Hepatic stellate cell (primary cell): Measurements from ENCODE around the gene ADARB2.

Source experiments
- DNase-seq: peaks from one replicate; pipeline ENCODE4 v3.0.0; 2011; ENCODE audit warnings: low spot score

ADARB2 gene

DNA sequence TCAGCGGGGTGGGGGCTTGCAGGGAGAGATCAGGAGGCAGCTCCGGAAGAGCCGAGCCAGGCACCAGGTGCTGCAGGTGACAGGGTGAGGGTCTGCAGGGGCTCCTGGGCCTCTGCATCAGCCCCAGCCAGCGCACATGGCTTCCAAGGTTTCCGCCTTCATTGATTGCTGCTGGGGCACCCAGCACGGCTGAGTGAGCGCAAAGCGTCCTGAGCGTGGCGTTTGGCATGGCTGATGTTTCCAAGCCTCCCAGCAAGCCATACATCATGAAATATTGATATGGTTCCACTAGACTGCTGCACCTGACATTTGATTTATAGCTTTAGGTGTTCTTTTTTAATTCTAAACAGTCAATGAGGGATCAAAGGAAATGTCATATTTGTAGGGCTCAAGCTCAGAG lies 422.1 kb downstream of the ADARB2 start:
- no peak for DNase-seq

DNA sequence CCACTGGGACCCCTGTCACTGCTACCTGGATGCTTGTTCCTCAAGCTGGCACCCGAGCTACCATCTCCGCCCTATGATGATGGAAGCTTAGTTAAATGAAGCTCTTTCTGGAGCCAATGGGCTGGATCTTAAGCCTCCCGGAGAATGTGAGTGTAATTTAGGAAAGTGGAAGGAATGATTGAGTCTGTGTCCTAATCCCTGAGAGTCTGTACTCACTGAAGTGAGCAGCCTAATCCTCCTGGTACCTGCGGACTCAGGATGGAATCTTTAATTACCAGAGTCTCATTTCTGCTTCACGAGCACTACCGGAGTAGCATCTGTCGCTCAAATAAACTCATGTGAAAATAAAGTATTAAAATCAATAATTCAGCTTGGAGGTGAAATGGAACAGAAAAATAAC lies 425.6 kb downstream of the ADARB2 start:
- DNase-seq, result no peak

DNA sequence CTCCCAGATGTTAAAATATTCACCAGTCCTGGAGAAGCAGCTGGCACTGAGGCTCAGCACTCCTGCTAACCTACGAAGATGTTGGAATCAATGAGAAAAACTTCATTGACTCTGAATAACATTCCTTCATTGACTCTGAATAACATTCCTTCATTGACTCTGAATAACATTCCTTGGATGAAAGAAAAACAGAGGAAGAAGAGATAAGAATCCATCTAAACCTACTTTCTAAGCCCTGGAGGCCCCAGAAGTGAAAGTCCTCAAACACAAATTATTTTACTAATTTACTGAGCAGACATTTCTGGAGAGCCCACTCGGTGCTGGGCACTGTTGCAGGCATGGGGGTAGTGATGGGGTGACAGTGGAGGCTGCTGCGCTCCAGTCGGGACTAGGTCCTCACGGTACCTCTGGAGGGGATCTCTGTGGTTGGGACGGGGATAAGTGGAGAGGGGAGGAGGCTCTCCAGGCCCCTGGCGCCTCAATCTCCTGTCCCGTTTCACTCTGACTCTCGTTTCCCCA lies 427.0 kb downstream of the ADARB2 start:
- no peak for DNase-seq

DNA sequence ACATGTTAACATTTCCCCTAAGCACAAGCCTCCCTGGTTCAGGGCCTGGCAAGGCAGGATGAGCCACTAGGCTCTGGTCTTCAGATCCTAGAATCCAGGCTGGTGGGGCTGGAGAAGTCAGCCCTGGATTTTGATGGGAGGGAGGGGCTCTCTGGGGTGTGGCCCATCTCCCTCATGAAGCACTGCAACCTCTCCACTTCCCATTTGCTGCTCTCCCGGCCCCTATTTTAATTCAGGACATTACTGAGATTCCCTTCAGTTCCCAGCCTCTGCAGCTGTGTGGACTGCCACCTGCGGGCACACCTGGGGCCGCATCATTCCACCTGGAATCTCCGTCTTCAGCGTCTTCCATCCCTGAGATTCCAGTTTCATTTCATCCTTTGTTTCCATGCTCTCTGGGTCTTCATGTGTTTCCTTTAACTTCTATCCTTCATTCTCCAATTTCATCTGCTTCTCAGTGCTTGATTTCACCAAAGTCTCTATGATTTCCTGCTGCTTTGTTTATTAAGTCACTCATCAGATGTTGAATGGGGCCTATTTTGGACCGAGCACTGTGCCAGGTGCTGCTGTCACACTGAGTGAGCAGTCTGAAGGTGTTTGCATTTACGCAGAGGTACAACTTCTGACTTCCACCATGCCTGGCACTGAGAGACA lies 427.6 kb downstream of the ADARB2 start:
- no peak for DNase-seq

DNA sequence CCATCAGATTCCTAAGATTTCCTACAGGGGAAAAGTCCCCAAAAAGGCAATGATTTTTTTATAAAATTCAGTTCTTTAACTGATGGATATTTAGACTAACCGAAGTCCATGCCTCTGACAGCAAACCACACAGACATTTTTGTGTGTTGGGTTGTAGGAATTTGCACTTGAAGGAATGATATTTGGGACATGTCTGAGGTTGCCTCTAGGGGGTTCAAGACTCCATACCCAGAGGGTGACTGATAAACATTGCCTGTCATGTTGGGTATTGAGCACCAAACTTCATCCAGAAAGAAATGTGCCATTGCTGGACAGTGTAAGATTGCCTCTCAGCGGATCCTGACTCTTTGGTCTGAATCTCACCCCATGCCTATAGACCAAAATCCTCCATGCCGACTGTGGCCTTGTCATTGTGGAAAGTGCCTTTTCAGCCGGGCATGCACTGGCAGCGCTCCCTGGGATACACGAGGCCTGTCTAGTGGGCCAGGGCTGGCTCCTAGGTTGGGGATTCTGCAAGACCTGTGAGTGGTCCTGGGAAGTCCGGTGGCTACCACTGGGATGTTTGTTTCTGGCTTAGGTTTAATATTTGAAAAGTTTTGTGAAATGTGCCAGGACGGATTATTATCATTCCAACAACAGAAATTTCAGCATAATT lies 428.2 kb downstream of the ADARB2 start:
- no peak for DNase-seq

DNA sequence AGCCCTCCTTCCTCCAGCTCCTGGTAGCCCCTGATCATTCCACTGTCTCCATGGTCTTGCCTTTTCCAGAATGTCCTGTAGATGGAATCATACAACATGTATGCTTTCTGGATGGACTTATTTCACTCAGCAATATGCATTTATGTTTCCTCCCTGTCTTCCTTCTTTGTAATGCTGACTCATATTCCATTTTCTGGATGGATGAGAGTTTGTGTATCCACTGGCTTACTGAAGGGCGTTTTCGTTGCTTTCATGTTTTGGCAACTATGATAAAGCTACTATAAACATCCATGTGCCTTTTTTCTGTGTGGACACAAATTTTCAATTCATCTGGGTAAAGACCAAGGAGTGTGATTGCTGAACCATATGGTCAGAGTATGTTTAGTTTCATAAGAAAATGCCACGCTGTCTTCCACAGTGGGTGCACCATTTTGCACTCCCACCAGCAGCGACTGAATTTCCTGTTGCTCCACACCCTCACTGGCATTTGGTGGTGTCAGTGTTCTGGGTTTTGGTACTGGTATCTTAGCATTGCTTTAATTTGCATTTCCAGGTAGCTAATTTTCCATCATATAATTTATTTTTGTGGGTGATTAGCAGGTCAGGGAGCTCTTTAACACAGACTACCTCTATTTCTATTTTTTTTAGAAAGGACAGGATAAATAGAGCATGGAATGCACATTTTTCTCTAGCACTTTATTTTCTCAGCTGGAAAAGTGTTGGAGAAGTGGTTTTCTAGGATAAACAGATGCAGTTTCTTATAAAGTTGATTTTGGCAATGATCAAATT lies 429.0 kb downstream of the ADARB2 start:
- no peak for DNase-seq

DNA sequence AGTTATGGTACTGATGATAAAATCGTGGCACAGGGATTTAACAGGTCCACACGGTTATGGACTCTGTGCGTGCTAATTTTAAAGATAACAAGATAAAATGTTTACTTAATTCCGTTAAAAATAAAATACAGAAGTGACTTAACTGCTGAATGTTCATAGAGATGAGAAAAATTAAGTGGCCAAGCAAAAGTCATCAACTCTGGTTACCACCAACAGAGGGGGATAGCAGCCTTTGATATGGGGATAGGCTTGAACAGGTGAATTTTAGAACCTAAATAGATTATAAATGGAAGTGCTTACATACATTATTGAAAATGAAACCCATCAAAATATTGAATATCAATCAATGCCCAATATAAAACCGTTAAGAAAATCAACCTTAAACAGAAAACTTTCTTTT lies 436.2 kb downstream of the ADARB2 start:
- no peak for DNase-seq

DNA sequence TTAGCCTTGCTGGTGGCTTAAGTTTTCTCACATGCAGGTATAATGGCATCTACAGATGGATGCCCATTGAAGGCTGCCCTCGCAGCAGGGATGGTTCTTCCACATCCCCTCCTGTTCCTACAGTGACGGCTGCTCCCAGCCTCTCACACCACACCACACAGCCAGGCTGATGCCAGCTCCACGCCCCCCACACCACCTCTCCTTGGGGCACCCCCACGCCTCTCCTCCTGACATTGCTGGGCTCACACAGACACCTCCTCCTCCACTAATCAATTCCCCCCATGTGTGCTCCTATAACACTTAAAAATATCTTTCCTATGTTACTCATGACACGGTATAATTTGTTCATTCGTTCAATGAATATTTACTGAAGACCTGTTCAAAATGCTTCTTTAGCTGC lies 437.1 kb downstream of the ADARB2 start:
- no peak for DNase-seq

DNA sequence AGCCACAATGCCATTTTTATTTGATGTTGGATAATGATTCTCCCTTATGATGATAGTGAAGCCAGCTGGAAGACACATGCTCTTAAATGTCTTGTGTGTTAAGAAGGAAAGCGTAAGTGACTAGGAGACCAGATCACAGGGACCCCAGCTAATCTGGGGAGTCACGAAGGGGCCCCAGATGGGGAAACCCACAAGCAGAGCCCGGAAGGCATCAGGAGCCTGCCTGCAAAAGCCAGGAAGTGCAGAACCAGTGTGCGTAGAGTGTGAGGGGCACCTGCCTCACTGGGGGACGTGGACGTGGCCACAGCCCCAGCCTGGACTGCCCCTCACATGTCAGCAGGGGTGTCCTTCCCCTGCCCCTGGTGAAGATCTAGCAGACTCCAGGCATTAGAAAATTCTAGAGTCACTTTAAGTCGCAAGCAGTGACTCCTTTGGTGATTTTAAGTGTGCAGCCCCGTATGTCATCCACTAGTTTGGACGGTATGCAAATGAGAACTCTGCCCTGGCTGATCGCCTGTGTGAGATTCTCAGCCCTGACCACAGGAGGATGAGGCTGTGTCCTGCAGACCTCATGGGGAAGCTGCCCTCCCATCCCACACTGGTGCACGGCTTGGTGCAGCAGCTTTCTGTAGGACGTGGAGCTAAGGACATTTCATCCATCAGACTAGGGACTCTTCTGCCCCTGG lies 438.1 kb downstream of the ADARB2 start:
- DNase-seq, result no peak

DNA sequence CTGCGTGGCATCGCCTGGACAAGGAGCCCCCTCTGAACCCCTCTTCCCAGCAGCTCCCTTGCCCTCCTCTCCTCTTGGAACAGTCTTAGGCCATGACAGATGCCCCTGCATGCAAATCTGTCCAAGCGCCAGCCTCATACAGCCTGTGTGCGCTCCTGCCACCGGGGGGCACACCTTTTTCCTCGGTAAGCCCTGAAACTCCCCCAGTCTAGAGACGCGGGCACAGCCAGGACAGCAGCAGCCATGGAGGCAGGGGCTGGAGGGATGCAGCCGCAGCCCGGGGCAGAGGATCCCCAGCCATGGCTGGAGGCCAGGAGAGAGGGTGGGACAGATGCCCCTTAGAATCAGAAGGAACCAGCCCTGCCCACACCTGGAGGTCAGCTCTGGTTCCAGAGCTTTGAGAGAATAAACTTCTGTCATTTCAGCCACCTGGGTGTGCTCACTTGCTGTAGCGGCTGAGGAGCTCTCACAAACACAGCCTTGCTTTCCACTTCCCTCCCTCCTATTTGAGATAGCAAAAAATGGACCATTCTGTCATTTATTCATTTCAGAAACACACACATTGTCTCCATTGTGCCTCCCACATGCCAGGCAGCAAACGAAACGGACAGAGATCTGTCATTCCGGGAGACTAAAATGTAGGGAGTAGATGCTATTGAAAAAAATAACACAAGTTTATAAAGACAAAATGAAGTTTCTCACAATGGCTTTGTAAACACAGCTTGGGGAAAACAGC lies 439.6 kb downstream of the ADARB2 start:
- no peak for DNase-seq

DNA sequence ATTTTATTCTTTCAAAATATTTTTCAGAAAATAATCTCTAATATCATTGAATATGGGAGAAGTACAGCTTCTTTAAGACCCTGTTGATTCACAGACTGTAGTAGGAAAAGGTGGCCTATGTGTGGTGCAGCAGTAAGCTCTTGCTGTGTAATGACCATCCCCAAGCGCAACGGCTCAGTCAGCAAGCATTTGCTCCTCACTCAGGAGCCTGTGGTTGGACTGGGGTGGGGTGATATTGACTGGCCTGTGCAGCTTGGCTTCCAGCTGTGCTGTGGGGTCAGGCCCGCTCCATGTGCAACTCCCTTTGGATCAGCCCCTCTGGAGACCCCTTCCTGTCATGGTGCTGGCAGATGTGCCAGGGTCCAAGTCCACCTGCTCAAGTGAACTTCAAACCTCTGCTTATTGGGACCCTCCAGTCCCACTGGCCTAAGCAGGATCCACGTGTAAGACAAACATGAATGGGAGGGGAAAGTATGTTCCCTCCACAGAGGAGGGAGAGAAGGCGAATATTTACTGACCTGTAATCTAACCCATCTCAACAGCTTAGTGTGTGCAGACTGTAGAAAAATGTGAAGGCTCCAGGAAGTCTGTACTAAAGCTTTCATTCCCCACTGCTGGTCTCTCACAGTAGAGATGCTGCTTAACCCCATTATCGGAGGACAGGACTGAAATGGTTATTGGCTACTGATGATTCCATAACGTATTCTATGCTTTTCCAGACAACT lies 441.4 kb downstream of the ADARB2 start:
- DNase-seq, result no peak

DNA sequence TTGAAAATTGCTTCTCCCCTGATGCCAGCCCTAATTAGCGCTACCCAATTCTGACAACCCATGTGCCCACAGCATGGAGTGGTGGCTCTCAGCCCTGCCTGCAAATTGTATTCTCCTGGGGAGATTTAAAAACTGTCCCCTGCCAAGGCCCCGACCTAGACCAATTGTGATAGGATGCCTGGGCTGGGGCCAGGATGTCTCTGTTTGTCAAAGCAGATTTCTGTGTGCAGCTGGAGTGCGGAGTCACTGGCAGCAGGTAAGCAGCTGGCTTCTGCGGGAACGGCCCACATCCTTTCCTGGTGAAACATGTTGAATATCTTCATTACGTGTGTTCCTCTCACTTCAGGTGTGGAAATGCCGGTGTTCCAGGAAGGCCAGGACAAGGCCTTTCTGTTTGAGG lies 442.6 kb downstream of the ADARB2 start:
- DNase-seq, result no peak

DNA sequence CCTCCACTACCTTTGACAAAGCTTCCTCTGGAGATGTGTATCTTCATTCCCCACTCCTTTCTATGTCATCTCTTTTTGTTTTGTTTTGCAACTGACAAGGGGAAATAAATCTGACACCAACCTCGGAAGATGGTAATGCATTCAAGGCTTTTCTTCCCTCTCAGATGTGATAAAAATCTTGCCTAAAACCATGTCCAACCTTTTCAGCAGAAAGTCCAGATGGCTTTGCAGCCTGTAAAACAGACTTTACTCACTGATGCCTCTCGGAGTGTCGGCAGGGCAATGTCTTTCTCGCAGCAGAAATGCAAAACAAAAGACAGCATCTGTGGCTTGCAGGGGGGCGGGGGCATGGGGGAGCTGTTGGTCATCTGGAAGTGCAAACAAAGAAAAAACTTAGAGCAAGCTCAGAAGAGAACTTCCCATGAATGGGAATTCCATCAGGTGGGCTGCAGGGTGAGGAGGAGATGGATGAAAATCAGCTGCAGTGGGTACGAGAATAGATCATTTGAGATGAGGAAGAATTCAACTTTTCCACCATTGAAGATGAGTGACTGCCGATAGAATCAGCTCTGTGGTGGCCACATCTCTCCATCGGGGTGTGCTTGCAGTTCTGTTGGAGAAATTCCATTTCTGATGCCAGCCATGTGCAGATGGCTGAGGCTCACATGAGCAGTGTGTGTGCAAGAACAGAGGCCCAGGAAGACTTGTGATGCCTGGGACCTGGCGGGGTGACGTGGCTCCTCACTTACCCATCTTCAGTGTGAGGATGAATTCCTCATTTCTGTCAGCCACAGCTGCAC lies 443.5 kb downstream of the ADARB2 start:
- DNase-seq, result no peak

DNA sequence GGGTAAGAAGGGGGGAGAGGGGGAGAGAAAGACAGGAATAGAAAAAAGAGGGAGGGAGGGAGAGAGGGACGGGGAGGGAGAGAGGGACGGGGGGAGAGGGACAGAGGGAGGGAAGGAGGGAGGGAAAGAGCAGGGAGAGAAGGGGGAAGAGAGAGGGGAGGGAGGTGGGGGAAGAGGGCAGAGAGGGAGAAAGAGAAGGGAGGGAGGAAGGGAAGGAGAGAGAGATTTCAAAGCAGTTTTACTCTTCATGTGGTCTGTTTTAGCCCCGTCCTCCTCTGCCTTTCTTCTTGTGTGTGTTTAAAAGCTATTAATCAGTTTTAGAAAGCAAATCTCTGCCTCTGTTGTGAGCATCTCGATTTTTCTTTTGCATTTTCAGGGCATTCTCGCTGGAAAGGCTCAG lies 444.2 kb downstream of the ADARB2 start:
- no peak for DNase-seq

DNA sequence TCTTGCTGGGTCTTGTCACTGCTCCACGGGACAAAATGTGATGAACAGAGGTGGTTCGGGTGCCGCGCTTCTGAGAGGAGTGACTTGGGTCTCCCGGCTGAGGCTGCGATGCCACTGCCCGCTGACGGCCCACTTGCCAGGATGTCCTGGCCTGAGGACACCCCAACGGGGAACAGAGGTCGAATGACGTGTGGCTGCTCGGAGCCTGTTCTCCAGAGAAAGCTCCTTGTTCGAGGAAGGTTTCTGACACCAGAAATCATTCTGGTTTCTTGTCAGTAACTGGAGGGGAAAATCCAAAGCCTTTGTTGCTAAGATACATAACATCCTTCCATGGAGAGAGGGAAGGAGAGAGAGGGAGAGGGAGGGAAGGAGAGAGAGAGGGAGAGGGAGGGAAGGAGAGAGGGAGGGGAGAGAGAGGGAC lies 444.7 kb downstream of the ADARB2 start:
- DNase-seq, result no peak

DNA sequence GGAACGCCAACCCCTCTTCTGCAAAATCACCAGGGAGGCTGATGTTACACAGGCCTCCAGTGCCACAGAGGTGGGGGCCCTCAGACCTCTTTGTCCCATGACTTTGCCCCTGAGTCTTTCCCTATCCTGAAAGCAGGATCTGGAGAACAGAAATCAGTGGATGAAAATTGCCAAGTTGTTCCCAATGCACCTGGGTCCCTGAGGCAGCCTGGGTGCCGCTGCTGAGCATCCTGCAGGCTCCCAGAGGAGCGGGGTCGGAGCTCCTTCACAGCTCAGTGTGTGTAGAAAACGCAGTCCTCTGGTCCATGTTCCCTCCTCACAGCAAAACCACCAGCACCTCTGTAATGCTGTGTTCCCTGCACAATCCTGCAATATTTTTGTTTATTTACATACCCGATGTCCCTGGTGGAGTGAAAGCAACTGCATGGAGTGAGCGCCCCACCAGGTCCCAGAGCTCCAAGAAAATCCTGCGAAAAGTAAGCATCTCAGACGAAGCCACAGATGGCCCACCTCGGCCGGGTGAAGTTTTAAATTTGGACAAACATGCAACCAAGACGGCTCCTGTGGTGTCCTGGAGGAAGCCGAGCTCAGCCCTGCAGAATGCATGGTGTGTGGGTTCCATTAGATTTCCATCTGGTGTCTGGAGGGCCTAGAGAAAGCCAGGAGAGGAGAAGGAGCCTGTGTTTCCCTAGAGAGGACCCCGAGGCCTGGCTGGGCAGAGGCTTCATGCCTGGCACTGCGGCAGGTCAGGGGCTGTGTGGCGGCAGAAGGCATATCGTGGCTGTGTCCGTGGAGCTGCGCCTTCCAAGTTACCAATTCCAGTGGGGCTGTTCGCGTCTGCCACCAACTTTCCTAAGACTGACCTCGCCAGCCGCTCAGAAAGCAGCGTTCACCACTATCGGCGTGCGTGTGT lies 445.9 kb downstream of the ADARB2 start:
- no peak for DNase-seq

DNA sequence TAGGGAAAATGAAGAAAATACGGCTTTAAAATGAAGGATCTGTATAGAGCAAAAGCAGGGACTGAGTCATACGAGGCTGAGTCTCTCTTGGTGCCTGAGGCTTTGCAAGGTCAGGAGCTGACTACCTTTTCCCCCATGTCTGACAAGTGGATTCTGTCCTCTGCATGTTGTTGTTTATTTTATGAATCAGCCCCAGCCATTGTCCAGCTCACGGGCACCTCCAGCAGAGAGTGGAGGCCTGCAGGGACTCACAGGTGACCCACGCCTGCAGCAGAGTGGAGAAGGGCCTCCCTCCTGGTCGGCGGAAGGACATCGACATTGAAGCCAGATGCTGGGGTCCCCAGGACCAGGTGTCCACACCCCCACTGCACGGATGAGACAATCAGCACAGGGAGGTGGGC lies 447.3 kb downstream of the ADARB2 start:
- no peak for DNase-seq

DNA sequence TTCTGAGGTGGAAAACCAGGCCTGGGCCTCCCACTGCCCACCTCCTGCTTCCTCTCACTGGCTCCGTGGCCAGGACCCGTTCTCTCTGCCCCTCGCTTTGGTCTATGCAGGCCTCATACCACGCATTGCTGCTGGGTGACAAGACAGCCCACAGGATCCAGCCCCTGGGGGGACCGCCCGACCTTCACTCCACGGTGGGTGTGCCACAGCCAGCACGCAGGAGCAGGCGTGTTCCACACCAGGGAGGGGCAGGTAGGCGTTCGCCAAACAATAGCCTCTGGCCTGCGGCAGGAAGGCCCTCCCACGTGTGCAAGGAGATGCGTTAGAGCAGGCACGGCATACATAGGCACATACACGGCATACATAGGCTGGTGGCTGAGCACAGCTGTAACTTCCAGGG lies 447.7 kb downstream of the ADARB2 start:
- no peak for DNase-seq

DNA sequence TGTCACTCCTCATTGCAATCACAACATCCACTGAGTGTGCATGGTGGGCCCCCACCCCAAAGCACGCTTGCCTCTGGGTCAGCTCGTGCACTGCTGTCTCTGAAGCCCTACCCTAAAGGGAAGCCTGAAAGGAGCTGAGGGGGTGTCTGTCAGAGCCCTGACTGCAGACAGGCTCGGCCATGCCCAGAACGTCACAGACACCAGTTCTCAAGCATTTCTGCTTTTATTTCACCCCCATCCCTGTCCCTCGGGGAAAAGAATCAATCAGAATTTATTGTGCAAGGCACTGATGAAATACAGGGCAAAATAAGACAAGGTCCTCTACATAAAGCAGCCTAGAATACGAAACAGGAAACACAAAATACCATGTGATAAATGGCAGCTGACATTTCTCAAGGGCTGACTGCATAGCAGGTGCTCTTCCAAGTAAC lies 449.3 kb downstream of the ADARB2 start:
- no peak for DNase-seq
